Measurements from ENCODE around the gene SLC49A3.
"Not testable (repeated sequence)": the region's sequence is repeated elsewhere in the genome, so short reads cannot be mapped to it uniquely, and the experiment has no call there.

The SLC49A3 gene

DNA sequence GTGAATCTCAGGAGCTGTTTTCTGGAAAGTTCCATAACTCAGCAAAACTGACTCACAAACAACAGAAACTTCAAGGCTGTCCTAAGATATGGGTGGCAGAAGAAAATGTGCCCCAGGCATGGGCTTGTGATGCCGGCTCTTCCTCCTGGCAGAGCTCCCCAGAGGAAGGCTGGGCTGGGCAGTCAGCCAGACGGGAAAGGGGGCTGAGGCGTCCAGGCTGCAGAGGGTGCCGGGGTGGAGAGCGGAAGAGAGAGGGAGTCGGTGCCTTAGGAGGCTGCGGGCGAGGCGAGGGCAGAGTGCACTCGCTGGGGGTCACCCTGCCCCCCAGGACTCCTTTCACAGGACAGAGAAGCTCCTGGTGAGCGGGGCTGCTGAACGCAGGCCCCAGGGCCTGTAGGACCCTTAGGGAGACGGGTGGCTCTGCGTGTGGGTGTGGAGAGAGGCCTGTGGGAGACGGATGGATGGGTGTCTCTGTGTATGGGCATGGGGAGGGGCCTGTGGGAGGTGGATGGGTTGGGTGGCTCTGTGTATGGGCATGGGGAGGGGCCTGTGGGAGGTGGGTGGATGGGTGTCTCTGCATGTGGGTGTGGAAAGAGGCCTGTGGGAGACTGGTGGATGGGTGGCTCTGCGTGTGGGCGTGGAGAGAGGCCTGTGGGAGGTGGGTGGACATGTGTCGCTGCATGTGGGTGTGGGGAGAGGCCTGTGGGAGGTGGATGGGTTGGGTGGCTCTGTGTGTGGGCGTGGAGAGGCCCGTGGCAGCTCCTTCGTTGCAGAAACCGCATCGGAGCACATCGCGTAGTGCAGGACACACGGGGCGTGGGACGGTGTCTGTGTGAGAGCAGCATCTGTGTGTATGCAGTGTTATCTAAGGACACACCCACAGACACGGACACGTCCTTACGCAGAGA is 32.6 kb upstream of the SLC49A3 start:
- DNase-seq: no peak

GRCh38 chr4:720111-720860 is 31.3 kb upstream of the SLC49A3 start:
- no peak for DNase-seq

DNA sequence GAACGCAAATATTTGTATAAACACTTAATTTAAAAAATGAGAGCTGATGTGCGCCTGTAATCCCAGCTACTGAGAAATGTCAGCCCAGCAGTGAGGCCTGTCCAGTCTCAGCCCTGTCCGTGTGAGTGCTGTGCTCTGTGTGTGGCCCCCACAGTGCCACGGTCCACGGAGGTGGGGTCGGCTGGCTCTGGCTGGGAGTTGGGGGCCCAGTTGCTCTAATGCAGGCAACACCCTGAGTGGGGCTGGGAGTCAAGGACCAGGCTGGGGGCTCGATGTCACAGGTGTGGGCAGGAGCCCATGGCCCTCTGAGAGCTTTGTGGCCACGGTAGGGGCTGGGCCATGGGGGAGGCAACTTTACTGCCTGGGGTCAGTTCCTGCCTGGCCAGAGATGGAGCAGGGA is 29.5 kb upstream of the SLC49A3 start:
- no peak for DNase-seq

DNA sequence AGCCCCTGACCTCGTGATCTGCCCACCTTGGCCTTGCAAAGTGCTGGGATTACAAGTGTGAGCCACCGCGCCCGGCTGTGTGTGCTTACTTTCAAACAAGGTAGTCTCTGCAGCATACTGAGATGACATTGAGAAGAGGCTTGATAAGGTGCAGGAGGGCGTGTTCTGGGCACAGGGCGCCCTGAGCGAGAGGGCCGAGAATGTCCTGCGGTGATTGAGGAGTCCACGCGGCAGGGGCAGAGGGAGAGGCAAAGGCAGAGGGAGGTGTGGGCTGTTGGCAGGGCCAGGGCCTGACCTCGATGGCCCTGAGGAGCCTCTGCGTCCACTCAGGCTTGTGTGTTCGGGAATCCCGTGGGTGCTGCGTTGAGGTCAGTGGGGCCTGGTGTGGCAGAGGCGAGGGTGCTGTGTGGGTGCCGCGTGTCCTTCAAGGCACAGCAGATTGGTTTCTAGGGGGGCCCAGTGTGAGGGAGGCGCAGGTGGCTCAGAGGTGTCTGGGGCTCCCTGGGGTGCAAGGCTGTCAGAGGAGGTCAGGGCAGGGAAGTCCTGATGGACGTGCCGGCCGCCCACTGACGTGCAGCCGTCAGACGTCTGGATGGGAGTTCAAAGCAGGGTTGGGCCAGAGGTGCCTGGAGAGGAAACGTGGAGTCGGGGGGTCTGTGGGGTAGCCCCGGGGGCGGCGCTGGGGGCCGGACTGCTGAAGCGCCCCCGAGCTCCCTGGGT is 28.8 kb upstream of the SLC49A3 start:
- no peak for DNase-seq

GRCh38 chr4:714087-714486 is 25.1 kb upstream of the SLC49A3 start:
- no peak for DNase-seq

- no peak for DNase-seq
These were observed 24.1 kb upstream of the SLC49A3 start for GRCh38 chr4:712916-713632.

- no peak for DNase-seq
These were observed 23.1 kb upstream of the SLC49A3 start for GRCh38 chr4:712093-712492.

DNA sequence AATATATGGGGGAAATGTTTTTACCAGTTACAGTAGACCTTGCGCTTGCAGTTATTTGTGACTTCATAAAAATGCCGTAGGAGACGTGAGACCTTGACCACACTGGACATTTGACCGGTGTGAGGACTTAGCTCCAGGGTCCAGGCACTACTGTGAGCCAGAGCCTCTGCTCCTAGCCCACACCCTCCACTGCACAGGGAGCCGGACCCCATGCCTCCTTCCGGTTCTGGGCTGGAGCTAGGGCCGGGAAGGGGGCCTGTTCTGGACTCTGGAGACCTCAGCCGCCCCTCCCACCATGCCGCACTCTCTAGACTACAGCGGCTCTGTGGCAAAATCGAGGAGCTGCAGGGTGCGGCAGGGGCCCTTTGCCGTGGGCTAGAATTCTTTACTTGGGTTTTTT is 22.0 kb upstream of the SLC49A3 start:
- no peak for DNase-seq

DNA sequence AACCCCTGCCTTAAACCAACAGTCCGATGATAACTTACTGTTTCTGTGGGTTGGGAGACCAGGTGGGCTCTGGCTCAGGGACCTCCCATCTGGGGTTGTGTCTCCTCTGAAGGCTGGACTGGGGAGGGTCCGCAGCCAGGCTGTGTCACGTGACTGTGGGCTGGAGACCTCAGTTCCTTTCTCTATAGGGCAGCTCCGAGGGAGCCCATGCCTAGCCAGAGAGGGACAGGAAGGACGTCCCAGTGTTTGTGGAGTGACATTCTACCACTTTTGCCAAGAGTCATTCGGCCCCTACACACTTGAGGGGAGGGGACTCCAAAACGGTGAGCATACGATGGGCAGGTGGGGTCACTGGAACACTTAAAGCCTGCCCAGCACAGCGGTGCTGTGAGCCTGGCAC is 21.2 kb upstream of the SLC49A3 start:
- DNase-seq: no peak

- no peak for DNase-seq
These were observed 20.4 kb upstream of the SLC49A3 start for GRCh38 chr4:709348-709747.

DNA sequence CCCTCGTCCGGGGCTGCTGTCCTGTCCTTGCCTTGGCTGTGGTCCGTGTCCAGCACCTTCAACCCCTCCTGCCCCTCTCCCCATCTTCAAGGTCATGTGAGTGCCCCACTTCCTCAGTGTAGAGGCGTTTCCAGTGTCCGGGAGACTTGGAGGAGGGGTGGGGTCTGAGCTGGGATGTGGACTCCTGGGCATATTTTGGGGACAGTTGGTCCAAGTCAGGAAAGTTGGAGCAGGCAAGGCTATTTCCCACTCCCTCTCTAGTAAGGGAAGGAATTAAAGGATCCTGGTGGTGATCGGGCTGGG is 19.6 kb upstream of the SLC49A3 start:
- no peak for DNase-seq

- DNase-seq: no peak
These were observed 19.1 kb upstream of the SLC49A3 start for GRCh38 chr4:707929-708630.

- DNase-seq: no peak
These were observed 18.1 kb upstream of the SLC49A3 start for GRCh38 chr4:706834-707598.

DNA sequence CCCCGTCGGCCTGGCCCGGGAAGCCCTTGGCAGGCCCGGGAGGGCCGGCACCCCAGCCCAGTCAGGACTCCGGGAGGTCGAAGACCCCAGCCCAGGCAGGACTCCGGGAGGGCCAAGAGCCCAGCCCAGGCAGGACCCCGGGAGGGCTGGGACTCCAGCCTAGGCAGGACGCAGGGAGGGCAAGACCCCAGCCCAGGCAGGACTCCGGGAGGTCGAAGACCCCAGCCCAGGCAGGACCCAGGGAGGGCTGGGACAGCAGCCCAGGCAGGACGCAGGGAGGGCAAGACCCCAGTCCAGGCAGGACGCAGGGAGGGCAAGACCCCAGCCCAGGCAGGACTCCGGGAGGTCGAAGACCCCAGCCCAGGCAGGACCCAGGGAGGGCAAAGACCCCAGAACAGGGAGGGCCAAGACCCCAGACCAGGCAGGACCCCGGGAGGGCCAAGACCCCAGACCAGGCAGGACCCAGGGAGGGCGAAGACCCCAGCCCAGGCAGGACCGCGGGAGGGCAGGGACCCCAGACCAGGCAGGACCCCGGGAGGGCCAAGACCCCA is 17.2 kb upstream of the SLC49A3 start:
- DNase-seq: not testable (repeated sequence)

GRCh38 chr4:705278-706082 is 16.5 kb upstream of the SLC49A3 start, which contains the start of gene PCGF3:
PCGF3 (plus strand) TSS chr4:705832; CDS start chr4:733681, 27,849 bp downstream.
- peak; percentile 74 to 93 for DNase-seq

GRCh38 chr4:704971-705277 is 16.0 kb upstream of the SLC49A3 start:
- DNase-seq: no peak

GRCh38 chr4:704198-704891 is 15.4 kb upstream of the SLC49A3 start:
- DNase-seq: no peak

GRCh38 chr4:703336-704197 is 14.6 kb upstream of the SLC49A3 start:
- no peak for DNase-seq

DNA sequence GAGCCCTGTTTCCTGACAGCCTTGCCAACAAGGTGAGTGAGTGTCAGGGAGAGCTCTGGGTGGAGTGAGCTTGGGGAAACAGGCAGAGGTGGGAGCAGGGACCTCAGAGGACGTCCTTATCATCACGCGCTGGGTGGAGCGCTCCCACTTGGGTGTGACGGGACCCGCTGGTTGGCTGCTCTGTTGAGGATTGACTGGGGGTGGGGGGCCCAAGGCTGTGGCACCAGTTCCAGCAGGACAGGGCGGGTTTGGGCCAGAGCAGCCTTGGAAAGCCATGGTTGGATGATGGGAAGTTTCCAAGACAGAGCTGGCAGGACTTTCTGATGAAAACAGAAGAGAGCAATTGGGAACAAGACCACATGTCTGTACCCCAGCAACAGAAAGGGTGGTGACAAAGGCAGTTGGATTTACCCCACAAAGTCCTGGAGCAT is 13.7 kb upstream of the SLC49A3 start:
- DNase-seq: no peak
